H9 (cell line): ENCODE results near the gene OSGIN1. TPM values are rescaled to one million over a fixed set of nuclear protein-coding genes. Genes with fewer than 3 reads are reported as not detected.

Source experiments
- DNase-seq: peaks from one replicate; pipeline ENCODE4 v3.0.0-alpha.2; 2017
- H2AFZ ChIP-seq: one replicate; pipeline ENCODE4 v1.6.1; 2013; ENCODE audit warnings: mild to moderate bottlenecking, low read length, control low read depth, moderate library complexity
- H2AK5ac ChIP-seq: 2 replicates; pipeline ENCODE4 v1.6.1; 2013; ENCODE audit warnings: low read length, control low read depth, mixed read lengths; ENCODE audit not compliant: insufficient read length
- H2BK120ac ChIP-seq: one replicate; pipeline ENCODE4 v1.6.1; 2013; ENCODE audit warnings: low read depth, mild to moderate bottlenecking, low read length, control low read depth, inconsistent platforms; ENCODE audit not compliant: poor library complexity, severe bottlenecking
- H2BK12ac ChIP-seq: 2 replicates; pipeline ENCODE4 v1.6.1; 2013; ENCODE audit warnings: low read length, control low read depth, mixed read lengths, low read depth; ENCODE audit not compliant: insufficient read length
- H2BK15ac ChIP-seq: 2 replicates; pipeline ENCODE4 v1.6.1; 2013; ENCODE audit warnings: low read depth, low read length, control low read depth
- H2BK20ac ChIP-seq: one replicate; pipeline ENCODE4 v1.6.1; 2013; ENCODE audit warnings: low read depth, mild to moderate bottlenecking, low read length, control low read depth, inconsistent platforms; ENCODE audit not compliant: poor library complexity, severe bottlenecking
- H2BK5ac ChIP-seq: 2 replicates; pipeline ENCODE4 v1.6.1; 2013; ENCODE audit warnings: low read length, control low read depth, mixed read lengths; ENCODE audit not compliant: insufficient read length
- H3K14ac ChIP-seq: 2 replicates; pipeline ENCODE4 v1.6.1; 2013; ENCODE audit warnings: low read length, control low read depth; ENCODE audit not compliant: insufficient read depth
- H3K18ac ChIP-seq: 2 replicates; pipeline ENCODE4 v1.6.1; 2013; ENCODE audit warnings: low read depth, mild to moderate bottlenecking, mixed read lengths, low read length, control low read depth; ENCODE audit not compliant: insufficient read length
- H3K23ac ChIP-seq: 2 replicates; pipeline ENCODE4 v1.6.1; 2013; ENCODE audit warnings: low read length, control low read depth, mixed read lengths, low read depth; ENCODE audit not compliant: insufficient read length
- H3K23me2 ChIP-seq: 2 replicates; pipeline ENCODE4 v1.6.1; 2013; ENCODE audit warnings: low read depth, mild to moderate bottlenecking, mixed read lengths, low read length, control low read depth; ENCODE audit not compliant: insufficient read length, poor library complexity, severe bottlenecking
- H3K27ac ChIP-seq: 2 replicates; pipeline ENCODE4 v1.5.1; 2013; ENCODE audit warnings: low read length, control low read depth, mixed read lengths, low read depth; ENCODE audit not compliant: insufficient read length
- H3K27me3 ChIP-seq: 2 replicates; pipeline ENCODE4 v1.6.1; 2013; ENCODE audit warnings: low read length, control low read depth, inconsistent platforms; ENCODE audit not compliant: insufficient read depth
- H3K4ac ChIP-seq: 2 replicates; pipeline ENCODE4 v1.6.1; 2013; ENCODE audit warnings: low read depth, mild to moderate bottlenecking, control low read depth, inconsistent platforms, low read length, moderate library complexity
- H3K4me1 ChIP-seq: 2 replicates; pipeline ENCODE4 v1.6.1; 2013; ENCODE audit warnings: low read length, control low read depth, inconsistent platforms; ENCODE audit not compliant: insufficient read depth
- H3K4me2 ChIP-seq: 2 replicates; pipeline ENCODE4 v1.6.1; 2013; ENCODE audit warnings: low read length, control low read depth, mixed read lengths; ENCODE audit not compliant: insufficient read length, insufficient read depth
- H3K56ac ChIP-seq: 2 replicates; pipeline ENCODE4 v1.6.1; 2013; ENCODE audit warnings: low read depth, mild to moderate bottlenecking, mixed read lengths, low read length, control low read depth; ENCODE audit not compliant: insufficient read length
- H3K79me1 ChIP-seq: 2 replicates; pipeline ENCODE4 v1.6.1; 2013; ENCODE audit warnings: low read depth, mild to moderate bottlenecking, moderate library complexity, low read length, control low read depth, inconsistent platforms; ENCODE audit not compliant: insufficient read depth, poor library complexity, severe bottlenecking
- H3K79me2 ChIP-seq: 2 replicates; pipeline ENCODE4 v1.6.1; 2013; ENCODE audit warnings: low read length, control low read depth, inconsistent platforms; ENCODE audit not compliant: insufficient read depth
- H3K9ac ChIP-seq: 2 replicates; pipeline ENCODE4 v1.6.1; 2013; ENCODE audit warnings: low read length, control low read depth, mixed read lengths; ENCODE audit not compliant: insufficient read length; ENCODE audit errors: extremely low read depth
- H3K9me3 ChIP-seq: one replicate; pipeline ENCODE4 v1.6.1; 2013; ENCODE audit warnings: low read depth, low read length, inconsistent platforms; ENCODE audit not compliant: control insufficient read depth
- H3T11ph ChIP-seq: one replicate; pipeline ENCODE4 v1.6.1; 2013; ENCODE audit warnings: mild to moderate bottlenecking, low read length, control low read depth, inconsistent platforms
- H4K20me1 ChIP-seq: one replicate; pipeline ENCODE4 v1.6.1; 2013; ENCODE audit not compliant: control insufficient read depth, insufficient read length, insufficient read depth
- H4K5ac ChIP-seq: 2 replicates; pipeline ENCODE4 v1.6.1; 2013; ENCODE audit warnings: low read depth, mild to moderate bottlenecking, mixed read lengths, low read length, control low read depth; ENCODE audit not compliant: insufficient read length
- H4K8ac ChIP-seq: replicated peaks from 2 replicates; pipeline ENCODE4 v1.6.1; 2013; ENCODE audit warnings: low read length, control low read depth, mixed read lengths, low read depth; ENCODE audit not compliant: insufficient read length
- H4K91ac ChIP-seq: 2 replicates; pipeline ENCODE4 v1.6.1; 2013; ENCODE audit warnings: low read depth, mild to moderate bottlenecking, moderate library complexity, mixed read lengths, low read length, control low read depth; ENCODE audit not compliant: insufficient read length
- H3K27ac Mint-ChIP-seq, 3 experiments: 2 replicates in 2 of 3; 3 replicates in 1 of 3; pipeline ENCODE4 v1.8.0; 2020 to 2021; ENCODE audit warnings: mixed read lengths in 3 of 3, mild to moderate bottlenecking in 1 of 3, moderate library complexity in 1 of 3
- H3K27me3 Mint-ChIP-seq: 2 replicates; pipeline ENCODE4 v1.8.0; 2021; ENCODE audit warnings: low read depth, mild to moderate bottlenecking, moderate library complexity, mixed read lengths
- H3K36me3 Mint-ChIP-seq, 3 experiments: 2 replicates in 2 of 3; 3 replicates in 1 of 3; pipeline ENCODE4 v1.8.0; 2020 to 2021; ENCODE audit warnings: low read depth in 3 of 3, mixed read lengths in 3 of 3; ENCODE audit not compliant: insufficient read depth in 1 of 3
- H3K4me1 Mint-ChIP-seq, 2 experiments: 2 replicates each; pipeline ENCODE4 v1.8.0; 2020; ENCODE audit warnings: mixed read lengths in 2 of 2
- H3K4me3 Mint-ChIP-seq, 2 experiments: 2 replicates in 1 of 2; 3 replicates in 1 of 2; pipeline ENCODE4 v1.8.0; 2020 to 2021; ENCODE audit warnings: mild to moderate bottlenecking in 2 of 2, mixed read lengths in 2 of 2, moderate library complexity in 1 of 2
- H3K9me3 Mint-ChIP-seq, 2 experiments: 2 replicates in 1 of 2; 3 replicates in 1 of 2; pipeline ENCODE4 v1.8.0; 2020; ENCODE audit warnings: mild to moderate bottlenecking in 2 of 2, mixed read lengths in 2 of 2, moderate library complexity in 1 of 2
- WGBS: extraction: QIAGEN DNeasy Blood & Tissue Kit; methylation state at CpG from one replicate; pipeline ENCODE4 v1.1.7; 2013; ENCODE audit warnings: missing lambda C conversion rate, low lambda C conversion rate, mixed read lengths; ENCODE audit not compliant: insufficient read length; ENCODE audit errors: extremely low coverage; 5-methylcytosine and 5-hydroxymethylcytosine counted together
- total RNA-seq: library from RNA; stranded (reverse); gene quantifications from 2 replicates; pipeline ENCODE4 v1.2.1, GENCODE V29; 2021
- TF ChIP-seq, protein P1 (sequence below): fragments of 200-600 bp; sonication (generic); conservative IDR thresholded peaks from 3 replicates; pipeline ENCODE4 v1.8.0; 2021; ENCODE audit warnings: antibody characterized with exemption, mild to moderate bottlenecking

The OSGIN1 gene
- total RNA-seq, 1 experiment from 2014 or later = 0.63 TPM

DNA sequence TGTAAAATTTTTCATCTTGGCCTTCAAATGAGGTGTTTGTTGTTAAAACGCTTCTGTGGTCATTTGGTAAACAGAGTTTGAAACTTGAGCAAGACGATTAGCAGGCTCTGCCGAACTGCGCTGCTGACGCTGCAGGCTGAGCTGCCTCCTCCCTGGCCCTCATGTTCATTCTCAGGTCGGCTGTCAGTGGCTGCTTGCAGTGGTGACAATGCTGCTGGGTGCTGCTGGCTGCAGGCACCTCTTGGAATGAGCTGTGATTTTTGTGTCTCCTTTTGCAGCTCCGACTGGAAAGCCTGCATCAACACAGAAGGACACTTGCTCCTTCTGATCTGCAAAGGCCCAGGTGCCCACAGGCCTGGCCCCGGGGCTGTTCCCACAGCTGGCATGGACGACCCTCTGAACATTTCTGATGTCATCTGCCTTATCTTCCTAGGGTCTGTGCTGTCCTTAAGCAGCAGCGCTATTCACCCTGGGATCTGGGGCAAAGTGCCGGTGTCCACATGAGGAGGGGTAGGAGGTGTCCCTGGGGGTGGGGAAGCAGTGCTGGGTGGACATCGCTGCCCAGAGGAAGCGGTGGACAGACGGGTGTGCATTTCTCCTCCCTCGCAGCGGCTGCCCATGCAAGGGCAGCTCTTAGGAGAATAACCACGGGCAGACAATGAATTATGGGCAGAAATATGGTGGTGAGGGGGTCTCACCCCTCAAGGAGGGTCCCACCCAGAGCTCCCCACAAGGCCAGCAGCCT lies 23.1 kb upstream of the OSGIN1 start:
- no peaks in the 10 kb centered on the region for H3K9me3 Mint-ChIP-seq
- Histone ChIP-seq H3K79me2 (no peaks in the 10 kb centered on the region), H3K4me1 (no peaks in the 10 kb centered on the region), H4K20me1 (no peaks in the 10 kb centered on the region), H3K27me3 (no peaks in the 10 kb centered on the region), H3K23ac (no peak overlapping the region), H4K8ac (no peak overlapping the region), H3K4me2 (no peak overlapping the region), H3K4ac (no peak overlapping the region), H3K27ac (no peak overlapping the region), H3K9ac (no peak overlapping the region), H3T11ph (no peak overlapping the region), H3K14ac (no peak overlapping the region), H2AK5ac (no peak overlapping the region), H3K18ac (no peak overlapping the region), H3K9me3 (no peaks in the 10 kb centered on the region), H2BK20ac (no peak overlapping the region), H2BK12ac (no peak overlapping the region), H4K5ac (no peak overlapping the region), H2AFZ (no peak overlapping the region), H2BK5ac (no peak overlapping the region), H3K56ac (no peak overlapping the region), H2BK120ac (no peak overlapping the region), H3K23me2 (peaks cover 4% of the 10 kb centered on the region), H4K91ac (no peak overlapping the region), H2BK15ac (no peak overlapping the region), H3K79me1 (no peaks in the 10 kb centered on the region)
- peaks cover 2 to 10% (median 5%) of the 10 kb centered on the region in 3 experiments; a peak in 6 of 7 replicates for H3K36me3 Mint-ChIP-seq
- whole genome bisulfite sequencing = no CpG with 5 or more reads among the region's 17 CpGs
- H3K27me3 Mint-ChIP-seq = peaks cover 6% of the 10 kb centered on the region
- DNase-seq = no peak
- H3K27ac Mint-ChIP-seq = no peak overlapping the region; a peak in 1 of 7 replicates
- TF ChIP-seq, protein P1, sequence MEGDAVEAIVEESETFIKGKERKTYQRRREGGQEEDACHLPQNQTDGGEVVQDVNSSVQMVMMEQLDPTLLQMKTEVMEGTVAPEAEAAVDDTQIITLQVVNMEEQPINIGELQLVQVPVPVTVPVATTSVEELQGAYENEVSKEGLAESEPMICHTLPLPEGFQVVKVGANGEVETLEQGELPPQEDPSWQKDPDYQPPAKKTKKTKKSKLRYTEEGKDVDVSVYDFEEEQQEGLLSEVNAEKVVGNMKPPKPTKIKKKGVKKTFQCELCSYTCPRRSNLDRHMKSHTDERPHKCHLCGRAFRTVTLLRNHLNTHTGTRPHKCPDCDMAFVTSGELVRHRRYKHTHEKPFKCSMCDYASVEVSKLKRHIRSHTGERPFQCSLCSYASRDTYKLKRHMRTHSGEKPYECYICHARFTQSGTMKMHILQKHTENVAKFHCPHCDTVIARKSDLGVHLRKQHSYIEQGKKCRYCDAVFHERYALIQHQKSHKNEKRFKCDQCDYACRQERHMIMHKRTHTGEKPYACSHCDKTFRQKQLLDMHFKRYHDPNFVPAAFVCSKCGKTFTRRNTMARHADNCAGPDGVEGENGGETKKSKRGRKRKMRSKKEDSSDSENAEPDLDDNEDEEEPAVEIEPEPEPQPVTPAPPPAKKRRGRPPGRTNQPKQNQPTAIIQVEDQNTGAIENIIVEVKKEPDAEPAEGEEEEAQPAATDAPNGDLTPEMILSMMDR = no peak
- peaks cover 16 to 26% of the 10 kb centered on the region in 2 experiments for H3K4me1 Mint-ChIP-seq
- H3K4me3 Mint-ChIP-seq = no peak overlapping the region
